ENCODE data around the gene ZNF629. TPM values are rescaled to one million over a fixed set of nuclear protein-coding genes. Genes with fewer than 3 reads are reported as not detected.
"Not testable (repeated sequence)": the region's sequence is repeated elsewhere in the genome, so short reads cannot be mapped to it uniquely, and the experiment has no call there.

The ZNF629 gene
- total RNA-seq, 1 donor from 2014 or later: 22.8 TPM

DNA sequence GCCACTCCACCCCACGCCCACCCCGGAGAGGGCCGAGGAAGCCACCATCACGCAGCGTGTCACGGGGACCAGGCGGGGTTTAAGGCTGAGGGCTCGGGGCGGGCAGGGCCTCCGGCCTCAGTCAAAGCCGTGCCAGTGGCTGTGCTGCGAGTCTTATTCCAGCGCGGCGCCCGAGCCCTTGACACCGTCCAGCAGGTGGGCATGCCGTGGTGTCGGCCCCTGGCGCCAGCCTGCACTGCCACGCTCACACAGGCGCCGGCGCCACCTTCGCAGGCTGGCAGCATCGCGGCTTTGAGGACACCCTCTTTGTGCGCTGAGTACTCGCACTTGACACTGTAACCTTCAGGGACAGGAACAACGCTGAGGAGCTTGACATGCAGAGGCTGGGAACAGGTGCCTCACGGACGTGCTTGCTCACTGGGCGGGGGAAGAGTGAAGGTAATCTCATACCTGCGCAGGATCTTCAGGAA is 34.0 kb upstream of the ZNF629 start:
- H3K4me3 ChIP-seq (ENCODE audit: low read depth, low read length): no peak overlapping the region
- no peaks in the 10 kb centered on the region for H3K27me3 ChIP-seq (ENCODE audit: control insufficient read depth, insufficient read depth, low read length)
- TF ChIP-seq, protein P1, sequence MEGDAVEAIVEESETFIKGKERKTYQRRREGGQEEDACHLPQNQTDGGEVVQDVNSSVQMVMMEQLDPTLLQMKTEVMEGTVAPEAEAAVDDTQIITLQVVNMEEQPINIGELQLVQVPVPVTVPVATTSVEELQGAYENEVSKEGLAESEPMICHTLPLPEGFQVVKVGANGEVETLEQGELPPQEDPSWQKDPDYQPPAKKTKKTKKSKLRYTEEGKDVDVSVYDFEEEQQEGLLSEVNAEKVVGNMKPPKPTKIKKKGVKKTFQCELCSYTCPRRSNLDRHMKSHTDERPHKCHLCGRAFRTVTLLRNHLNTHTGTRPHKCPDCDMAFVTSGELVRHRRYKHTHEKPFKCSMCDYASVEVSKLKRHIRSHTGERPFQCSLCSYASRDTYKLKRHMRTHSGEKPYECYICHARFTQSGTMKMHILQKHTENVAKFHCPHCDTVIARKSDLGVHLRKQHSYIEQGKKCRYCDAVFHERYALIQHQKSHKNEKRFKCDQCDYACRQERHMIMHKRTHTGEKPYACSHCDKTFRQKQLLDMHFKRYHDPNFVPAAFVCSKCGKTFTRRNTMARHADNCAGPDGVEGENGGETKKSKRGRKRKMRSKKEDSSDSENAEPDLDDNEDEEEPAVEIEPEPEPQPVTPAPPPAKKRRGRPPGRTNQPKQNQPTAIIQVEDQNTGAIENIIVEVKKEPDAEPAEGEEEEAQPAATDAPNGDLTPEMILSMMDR (IDR thresholded peaks at IDR 0.05; ENCODE audit: insufficient read depth, low read length, poor library complexity, severe bottlenecking): no peak
- no peaks in the 10 kb centered on the region for H3K36me3 ChIP-seq (ENCODE audit: control insufficient read depth, insufficient read depth, low read length)
- DNase-seq (ENCODE audit: low read depth): no peak

DNA sequence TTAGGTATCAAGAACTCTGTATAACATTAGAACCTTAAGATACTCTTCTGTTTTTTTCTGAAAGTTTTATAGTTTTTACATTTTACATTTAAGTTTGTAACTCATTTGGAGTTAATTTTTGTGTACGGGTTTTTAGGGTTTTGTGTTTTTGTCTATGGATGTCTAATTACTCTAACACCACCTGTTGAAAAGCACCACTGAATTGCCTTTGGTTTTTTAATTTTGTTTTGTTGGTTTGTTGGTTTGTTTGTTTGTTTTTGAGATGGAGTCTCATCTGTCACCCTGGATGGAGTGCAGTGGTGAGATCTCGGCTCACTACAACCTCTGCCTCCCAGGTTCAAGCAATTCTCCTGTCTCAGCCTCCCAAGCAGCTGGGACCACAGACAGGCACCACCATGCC is 29.8 kb upstream of the ZNF629 start:
- TF ChIP-seq, protein P1 (IDR thresholded peaks at IDR 0.05; ENCODE audit: insufficient read depth, low read length, poor library complexity, severe bottlenecking): no peak
- no peak for DNase-seq (ENCODE audit: low read depth)
- no peaks in the 10 kb centered on the region for H3K27me3 ChIP-seq (ENCODE audit: control insufficient read depth, insufficient read depth, low read length)
- no peaks in the 10 kb centered on the region for H3K36me3 ChIP-seq (ENCODE audit: control insufficient read depth, insufficient read depth, low read length)
- H3K4me3 ChIP-seq (ENCODE audit: low read depth, low read length): no peak overlapping the region

DNA sequence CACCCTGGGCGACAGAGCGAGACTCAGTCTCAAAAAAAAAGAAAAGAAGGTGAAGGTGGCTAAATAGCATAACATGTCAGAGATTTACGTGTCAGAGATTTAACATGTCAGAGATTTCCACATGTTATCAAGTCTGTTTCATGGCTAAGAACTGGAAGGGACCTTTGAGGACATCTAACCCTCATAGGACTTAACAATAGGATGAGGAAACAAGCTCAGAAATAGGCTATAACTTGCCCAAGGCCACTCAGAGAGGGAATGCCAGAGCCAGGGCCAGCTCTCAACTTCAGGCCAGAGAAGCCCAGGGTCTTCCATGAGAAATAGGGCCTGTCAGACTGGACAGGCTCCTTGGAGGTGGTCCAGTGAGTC is 26.8 kb upstream of the ZNF629 start:
- TF ChIP-seq, protein P1 (IDR thresholded peaks at IDR 0.05; ENCODE audit: insufficient read depth, low read length, poor library complexity, severe bottlenecking): no peak
- Histone ChIP-seq H3K36me3 (ENCODE audit: control insufficient read depth, insufficient read depth, low read length) (no peaks in the 10 kb centered on the region), H3K27me3 (ENCODE audit: control insufficient read depth, insufficient read depth, low read length) (no peaks in the 10 kb centered on the region), H3K4me3 (ENCODE audit: low read depth, low read length) (peak overlapping the region; percentile 45)
- DNase-seq (ENCODE audit: low read depth): no peak

DNA sequence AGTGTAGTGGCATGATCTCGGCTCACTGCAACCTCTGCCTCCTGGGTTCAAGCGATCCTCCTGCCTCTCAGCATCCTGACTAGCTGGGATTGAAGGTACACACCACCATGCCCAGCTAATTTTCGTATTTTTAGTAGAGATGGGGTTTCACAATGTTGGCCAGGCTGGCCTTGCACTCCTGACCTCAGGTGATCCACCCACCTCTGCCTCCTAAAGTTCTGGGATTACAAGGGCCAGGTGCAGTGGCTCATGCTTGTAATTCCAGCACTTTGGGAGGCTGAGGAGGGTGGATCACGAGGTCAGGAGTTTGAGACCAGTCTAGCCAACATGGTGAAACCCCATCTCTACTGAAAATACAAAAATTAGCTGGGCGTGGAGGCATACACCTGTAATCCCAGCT is 22.7 kb upstream of the ZNF629 start:
- not testable (repeated sequence) for H3K4me3 ChIP-seq (ENCODE audit: low read depth, low read length); H3K27me3 ChIP-seq (ENCODE audit: control insufficient read depth, insufficient read depth, low read length); H3K36me3 ChIP-seq (ENCODE audit: control insufficient read depth, insufficient read depth, low read length); DNase-seq (ENCODE audit: low read depth)

DNA sequence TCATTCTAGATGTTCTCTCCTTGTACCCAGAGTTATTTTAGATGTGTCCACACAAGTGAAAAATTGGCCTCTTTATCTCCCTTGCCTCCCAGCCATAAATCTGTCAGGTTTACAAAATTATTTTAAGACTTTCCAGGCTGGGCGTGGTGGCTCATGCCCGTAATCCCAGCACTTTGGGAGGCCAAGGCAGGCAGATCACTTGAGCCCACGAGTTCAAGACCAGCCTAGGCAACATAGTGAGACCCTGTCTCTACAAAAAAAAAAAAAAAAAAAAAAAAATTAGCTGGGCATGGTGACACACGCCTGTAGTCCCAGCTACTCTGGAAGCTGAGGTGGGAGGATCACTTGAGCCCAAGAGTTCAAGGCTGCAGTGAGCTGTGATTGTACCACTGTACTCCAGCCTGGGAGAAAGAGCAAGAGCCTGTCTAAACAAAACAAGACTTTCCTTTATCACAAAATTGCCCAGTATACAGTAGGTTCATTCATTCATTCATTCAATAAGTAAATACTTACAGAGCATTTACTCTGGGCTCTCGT is 22.0 kb upstream of the ZNF629 start:
- not testable (repeated sequence) for DNase-seq (ENCODE audit: low read depth); H3K36me3 ChIP-seq (ENCODE audit: control insufficient read depth, insufficient read depth, low read length); H3K4me3 ChIP-seq (ENCODE audit: low read depth, low read length); H3K27me3 ChIP-seq (ENCODE audit: control insufficient read depth, insufficient read depth, low read length)

DNA sequence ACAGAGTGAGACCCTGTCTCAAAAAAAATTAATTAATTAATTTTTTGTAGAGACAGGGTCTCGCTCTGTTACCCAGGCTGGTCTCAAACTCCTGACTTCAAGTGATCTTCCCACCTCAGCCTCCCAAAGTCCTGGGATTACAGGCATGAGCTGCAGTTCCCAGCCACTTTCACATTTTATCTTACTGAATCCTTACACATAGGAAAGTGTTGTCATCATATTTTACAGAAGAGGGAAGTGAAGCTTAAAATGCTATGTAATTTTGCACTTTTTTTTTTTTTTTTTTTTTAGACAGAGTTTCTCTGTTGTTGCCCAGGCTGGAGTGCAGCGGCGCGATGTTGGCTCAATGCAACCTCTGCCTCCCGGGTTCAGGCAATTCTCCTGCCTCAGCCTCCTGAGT is 21.1 kb upstream of the ZNF629 start:
- H3K27me3 ChIP-seq (ENCODE audit: control insufficient read depth, insufficient read depth, low read length): no peaks in the 10 kb centered on the region
- no peaks in the 10 kb centered on the region for H3K36me3 ChIP-seq (ENCODE audit: control insufficient read depth, insufficient read depth, low read length)
- TF ChIP-seq, protein P1 (IDR thresholded peaks at IDR 0.05; ENCODE audit: insufficient read depth, low read length, poor library complexity, severe bottlenecking): no peak
- H3K4me3 ChIP-seq (ENCODE audit: low read depth, low read length): no peak overlapping the region
- DNase-seq (ENCODE audit: low read depth): no peak

DNA sequence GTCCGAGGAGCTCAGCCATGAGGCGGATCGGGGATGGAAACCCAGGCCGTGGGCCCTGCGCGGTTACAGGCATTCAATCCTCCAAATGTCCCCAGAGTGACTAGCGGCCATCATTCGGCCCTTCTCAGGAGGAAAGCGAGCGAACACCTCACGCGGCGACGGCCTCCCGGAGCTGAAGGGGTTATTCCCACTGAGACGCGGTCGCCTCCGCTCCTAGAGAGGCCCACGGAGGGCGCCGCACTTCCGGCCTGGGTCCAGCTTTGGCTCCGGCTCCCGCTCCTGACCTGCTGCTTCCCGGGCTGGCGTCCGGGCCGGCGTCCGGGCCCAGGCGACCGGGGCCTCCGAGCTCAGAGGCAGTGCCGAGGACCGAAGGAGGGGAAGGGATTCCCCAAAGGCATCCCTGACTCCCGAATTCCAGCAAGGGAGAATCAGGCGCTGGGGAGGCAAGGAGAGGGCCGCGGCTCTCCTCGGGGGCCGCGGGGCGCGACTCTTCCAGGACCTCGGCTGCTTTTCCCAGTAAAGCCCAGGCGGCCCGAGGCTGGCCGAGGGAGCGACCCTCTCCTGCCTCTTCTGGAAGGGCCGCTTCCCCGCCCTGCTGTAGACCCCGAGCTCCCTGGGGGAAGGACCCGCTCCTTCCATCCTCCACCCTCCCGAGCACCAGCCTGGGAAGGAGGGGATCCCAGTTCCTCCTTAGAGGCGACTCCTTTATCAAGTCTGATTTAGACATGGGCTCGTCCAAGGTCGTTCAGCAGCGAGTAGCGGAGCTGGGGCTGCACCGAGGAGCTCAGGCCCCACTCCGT is 18.6 kb upstream of the ZNF629 start:
- Histone ChIP-seq H3K4me3 (ENCODE audit: low read depth, low read length) (peak overlapping the region; percentile 69), H3K27me3 (ENCODE audit: control insufficient read depth, insufficient read depth, low read length) (no peaks in the 10 kb centered on the region), H3K36me3 (ENCODE audit: control insufficient read depth, insufficient read depth, low read length) (no peaks in the 10 kb centered on the region)
- TF ChIP-seq, protein P1 (IDR thresholded peaks at IDR 0.05; ENCODE audit: insufficient read depth, low read length, poor library complexity, severe bottlenecking): no peak
- DNase-seq (ENCODE audit: low read depth): peak; percentile 25
